ENCODE measurements around the gene RIPOR3. TPM values are rescaled to one million over a fixed set of nuclear protein-coding genes. Genes with fewer than 3 reads are reported as not detected.

The RIPOR3 gene
- total RNA-seq, 6 donors from 2014 or later, result 2.1 to 36.7 (median 5.1) TPM

DNA sequence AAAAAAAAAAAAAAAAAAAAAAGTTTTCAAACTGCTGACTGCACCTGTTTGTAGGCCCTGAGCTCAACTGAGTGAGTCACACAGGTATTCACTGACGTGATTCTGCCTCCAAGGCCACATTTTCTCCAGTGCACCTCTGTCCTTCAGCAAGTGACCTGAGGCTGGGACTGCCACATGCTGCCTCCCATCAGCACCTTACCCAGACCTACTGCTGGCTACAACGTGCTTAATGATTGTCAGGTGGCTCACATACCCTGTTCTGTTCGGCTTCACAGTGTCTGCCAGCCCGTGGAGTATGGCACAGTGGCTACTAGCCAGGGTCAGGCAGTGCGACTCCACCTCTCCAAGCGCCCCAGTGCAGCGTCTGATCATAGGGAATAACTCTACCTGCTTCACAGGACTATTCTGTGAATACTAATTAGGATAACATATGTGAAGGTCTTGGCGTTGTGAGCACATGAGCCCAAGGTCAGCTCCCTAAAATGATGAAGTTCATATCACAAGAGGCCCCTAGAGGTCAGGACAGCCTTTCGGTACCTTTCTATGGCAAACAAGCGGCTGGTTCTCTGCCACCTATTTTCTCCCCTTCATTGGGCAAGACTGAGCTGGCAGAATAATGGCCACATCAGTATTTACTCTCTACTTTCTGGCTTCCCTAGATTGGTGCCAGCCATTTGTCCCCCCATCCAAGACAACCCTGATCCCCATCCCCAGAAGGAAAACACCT is 28.1 kb downstream of the RIPOR3 start:
- ATAC-seq (ENCODE audit: low FRiP score in 2 of 2) (peak; percentile 28 to 74), DNase-seq (peak in 1 of 2 donors; percentile 73)
- H3K4me1 ChIP-seq, result peaks cover 0 to 37% (median 15%) of the 10 kb centered on the region in 4 donors
- no peaks in the 10 kb centered on the region for H3K36me3 ChIP-seq
- TF ChIP-seq, protein P1, sequence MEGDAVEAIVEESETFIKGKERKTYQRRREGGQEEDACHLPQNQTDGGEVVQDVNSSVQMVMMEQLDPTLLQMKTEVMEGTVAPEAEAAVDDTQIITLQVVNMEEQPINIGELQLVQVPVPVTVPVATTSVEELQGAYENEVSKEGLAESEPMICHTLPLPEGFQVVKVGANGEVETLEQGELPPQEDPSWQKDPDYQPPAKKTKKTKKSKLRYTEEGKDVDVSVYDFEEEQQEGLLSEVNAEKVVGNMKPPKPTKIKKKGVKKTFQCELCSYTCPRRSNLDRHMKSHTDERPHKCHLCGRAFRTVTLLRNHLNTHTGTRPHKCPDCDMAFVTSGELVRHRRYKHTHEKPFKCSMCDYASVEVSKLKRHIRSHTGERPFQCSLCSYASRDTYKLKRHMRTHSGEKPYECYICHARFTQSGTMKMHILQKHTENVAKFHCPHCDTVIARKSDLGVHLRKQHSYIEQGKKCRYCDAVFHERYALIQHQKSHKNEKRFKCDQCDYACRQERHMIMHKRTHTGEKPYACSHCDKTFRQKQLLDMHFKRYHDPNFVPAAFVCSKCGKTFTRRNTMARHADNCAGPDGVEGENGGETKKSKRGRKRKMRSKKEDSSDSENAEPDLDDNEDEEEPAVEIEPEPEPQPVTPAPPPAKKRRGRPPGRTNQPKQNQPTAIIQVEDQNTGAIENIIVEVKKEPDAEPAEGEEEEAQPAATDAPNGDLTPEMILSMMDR (IDR thresholded peaks at IDR 0.05), result peak in 3 of 6 experiments; percentile 44 to 46 (median 45)
- TF ChIP-seq POLR2AphosphoS5 (IDR thresholded peaks at IDR 0.05) (no peak), EP300 (IDR thresholded peaks at IDR 0.05) (no peak), POLR2A (IDR thresholded peaks at IDR 0.05) (no peak)
- H3K9me3 ChIP-seq, result no peaks in the 10 kb centered on the region
- H3K27me3 ChIP-seq, result no peaks in the 10 kb centered on the region
- H3K27ac ChIP-seq, result peak overlapping the region in 2 of 4 donors; percentile 11 to 40
- 76 to 85% methylated on average over 9 to 10 of the region's 10 CpGs for WGBS, 2 donors
- no peak overlapping the region for H3K4me3 ChIP-seq

DNA sequence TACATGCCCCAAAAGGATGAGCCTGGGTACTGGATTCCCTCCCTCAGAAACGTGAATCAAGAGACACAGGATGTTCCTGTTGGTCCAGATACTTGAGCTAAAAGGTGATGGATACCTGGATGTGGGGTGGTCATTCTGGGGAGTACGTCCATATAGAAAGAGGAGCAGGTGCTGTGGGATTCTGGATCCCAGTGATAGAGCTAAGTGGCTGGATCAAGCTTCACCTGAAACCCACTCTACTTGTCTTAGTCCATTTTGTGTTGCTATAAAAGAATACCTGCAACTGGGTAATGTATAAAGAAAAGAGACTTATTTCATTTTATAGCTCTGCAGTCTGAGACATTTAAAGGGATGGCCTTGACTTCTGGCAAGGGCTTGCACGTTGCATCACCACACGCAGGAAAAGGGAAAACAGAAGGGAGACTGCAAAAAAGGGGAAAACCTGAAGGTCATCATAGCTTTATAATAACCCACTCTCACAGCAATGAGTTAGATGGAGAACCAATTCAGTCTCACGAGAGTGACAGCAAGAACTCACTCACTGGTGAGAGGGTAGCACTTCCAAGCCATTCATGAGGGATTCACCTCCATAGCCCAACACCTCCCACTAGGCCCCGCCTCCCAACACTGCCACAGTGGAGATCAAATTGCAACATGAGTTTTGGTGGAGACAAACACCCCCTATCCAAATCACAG is 31.2 kb downstream of the RIPOR3 start:
- WGBS, 2 donors, result 82 to 90% methylated on average over 6 of the region's 6 CpGs
- no peaks in the 10 kb centered on the region for H3K27me3 ChIP-seq
- no peaks in the 10 kb centered on the region for H3K9me3 ChIP-seq
- peak overlapping the region in 1 of 4 donors; percentile 77 for H3K27ac ChIP-seq
- H3K36me3 ChIP-seq, result no peaks in the 10 kb centered on the region
- DNase-seq (no peak), ATAC-seq (ENCODE audit: low FRiP score in 2 of 2) (no peak)
- H3K4me1 ChIP-seq, result peaks cover 0 to 45% (median 17%) of the 10 kb centered on the region in 4 donors
- TF ChIP-seq, protein P1 (IDR thresholded peaks at IDR 0.05), result no peak
- TF ChIP-seq POLR2A (IDR thresholded peaks at IDR 0.05) (no peak), EP300 (IDR thresholded peaks at IDR 0.05) (no peak), POLR2AphosphoS5 (IDR thresholded peaks at IDR 0.05) (no peak)
- no peak overlapping the region for H3K4me3 ChIP-seq

DNA sequence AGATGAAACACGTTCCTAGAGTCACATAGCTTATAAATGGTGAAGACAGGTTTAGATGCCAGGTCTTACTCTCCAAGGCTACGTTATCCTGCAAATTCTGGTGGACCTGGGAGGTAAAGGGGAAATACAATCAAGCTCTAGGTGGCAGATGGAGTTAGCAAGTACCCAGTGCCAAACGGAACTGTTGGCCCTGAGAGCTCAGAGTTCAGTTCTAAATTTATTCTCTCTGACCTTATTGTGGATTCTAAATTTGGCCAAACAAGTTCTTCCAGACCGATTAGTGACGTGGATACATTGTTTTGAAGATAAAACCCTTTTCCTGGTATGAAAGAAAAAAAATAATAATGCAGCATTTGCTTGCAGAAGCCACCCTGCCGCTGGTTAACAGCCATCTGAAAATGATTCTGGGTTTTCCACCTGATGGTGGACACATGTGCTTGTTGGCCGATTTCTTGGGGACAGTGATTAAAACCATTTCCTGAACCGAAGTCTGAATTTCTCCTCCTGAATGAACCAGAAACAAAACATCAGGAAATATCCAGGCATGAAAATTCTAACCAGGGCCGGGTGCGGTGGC is 32.5 kb downstream of the RIPOR3 start:
- DNase-seq, result no peak
- TF ChIP-seq POLR2AphosphoS5 (IDR thresholded peaks at IDR 0.05) (no peak), POLR2A (IDR thresholded peaks at IDR 0.05) (no peak), EP300 (IDR thresholded peaks at IDR 0.05) (no peak)
- TF ChIP-seq, protein P1 (IDR thresholded peaks at IDR 0.05), result no peak
- Histone ChIP-seq H3K27ac (no peak overlapping the region), H3K4me3 (no peak overlapping the region), H3K27me3 (no peaks in the 10 kb centered on the region), H3K36me3 (no peaks in the 10 kb centered on the region), H3K4me1 (peaks cover 0 to 45% (median 17%) of the 10 kb centered on the region in 4 donors), H3K9me3 (no peaks in the 10 kb centered on the region)
- 64 to 67% methylated on average over 10 of the region's 10 CpGs for WGBS, 2 donors
- no peak for ATAC-seq (ENCODE audit: low FRiP score in 2 of 2)

DNA sequence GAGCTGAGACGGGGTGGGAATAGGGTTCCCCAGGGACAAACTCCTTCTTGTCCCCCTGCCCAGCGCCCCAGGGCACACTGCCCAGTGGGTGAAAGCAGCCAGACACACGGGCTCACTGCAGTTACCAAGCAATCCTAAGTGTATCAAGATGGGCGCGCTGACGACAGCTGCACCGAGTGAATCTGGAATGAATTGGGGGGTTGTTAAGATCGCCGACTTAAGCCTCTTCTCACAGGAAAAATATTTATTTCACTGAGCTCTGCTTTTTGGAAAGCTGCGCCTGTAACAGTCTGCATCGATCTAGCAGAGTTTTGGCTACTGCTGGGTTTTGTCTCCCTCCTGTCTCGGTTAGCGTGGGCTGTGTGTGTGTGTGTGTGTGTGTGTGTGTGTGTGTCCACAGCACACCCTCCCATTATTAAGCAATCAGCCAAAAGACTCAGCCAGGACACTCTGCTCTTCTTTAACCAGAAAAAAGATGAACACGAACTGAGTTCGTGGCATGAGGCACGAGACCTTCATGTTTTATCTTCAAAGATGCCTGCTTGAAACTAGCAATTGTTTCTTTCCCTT is 35.9 kb downstream of the RIPOR3 start:
- 73 to 74% methylated on average over 16 of the region's 16 CpGs for WGBS, 2 donors
- Histone ChIP-seq H3K36me3 (no peaks in the 10 kb centered on the region), H3K9me3 (no peaks in the 10 kb centered on the region), H3K27ac (peak overlapping the region in 2 of 4 donors; percentile 59 to 67), H3K4me3 (no peak overlapping the region), H3K4me1 (peaks cover 0 to 23% (median 2%) of the 10 kb centered on the region in 4 donors), H3K27me3 (no peaks in the 10 kb centered on the region)
- ATAC-seq (ENCODE audit: low FRiP score in 2 of 2) (peak; percentile 67 to 89), DNase-seq (peak in 1 of 2 donors; percentile 73)
- TF ChIP-seq, protein P1 (IDR thresholded peaks at IDR 0.05), result no peak
- no peak for TF ChIP-seq POLR2A (IDR thresholded peaks at IDR 0.05)
- TF ChIP-seq POLR2AphosphoS5 (IDR thresholded peaks at IDR 0.05), result peak in 1 of 2 donors; percentile 61
